Fibroblast of skin of right quadriceps (primary cell): ENCODE measurements around the gene HMX3.
A peak's percentile ranks its signal among the peaks of the same experiment; 100 is the strongest.

Experiments used
- DNase-seq: peaks from one replicate; pipeline ENCODE4 v3.0.0-alpha.2; 2013

Gene HMX3

DNA sequence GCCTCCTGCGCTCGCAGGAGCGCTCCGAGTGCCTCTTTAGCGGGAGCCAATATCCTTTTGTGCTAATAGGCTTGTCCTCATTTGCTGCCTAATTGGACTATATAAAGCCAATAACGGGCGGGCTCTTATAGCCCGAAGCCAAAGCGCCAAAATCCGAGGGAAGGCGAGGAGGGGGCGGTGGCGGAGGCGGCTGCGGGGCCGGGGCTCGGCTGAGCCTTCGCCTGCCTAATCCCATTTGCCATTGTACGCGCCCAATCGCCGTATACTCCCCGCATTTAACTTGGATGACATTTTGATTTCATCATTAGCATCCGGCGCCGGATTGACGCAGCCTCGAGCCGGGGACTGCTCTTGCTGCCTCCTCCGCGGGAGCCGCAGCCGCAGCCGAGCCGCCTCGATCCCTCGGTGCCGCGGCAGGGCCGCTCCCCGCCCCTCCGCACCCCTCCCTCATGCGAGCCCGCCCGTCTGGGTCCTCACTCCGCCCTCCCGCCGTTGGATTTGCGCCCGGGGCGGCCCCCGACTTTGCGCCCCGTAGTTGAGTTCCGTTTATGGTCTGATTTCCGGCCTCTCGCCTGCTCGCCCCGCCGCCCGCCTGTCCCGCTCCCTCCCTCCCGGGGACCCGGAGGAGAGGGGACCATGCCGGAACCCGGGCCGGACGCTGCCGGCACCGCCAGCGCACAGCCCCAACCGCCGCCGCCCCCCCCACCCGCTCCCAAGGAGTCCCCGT is at the start of gene HMX3:
Gene HMX3 (plus strand): TSS at position 556 of the 727 bp plus-strand sequence. CDS start 81 bp downstream, at position 637.
- no peak for DNase-seq

DNA sequence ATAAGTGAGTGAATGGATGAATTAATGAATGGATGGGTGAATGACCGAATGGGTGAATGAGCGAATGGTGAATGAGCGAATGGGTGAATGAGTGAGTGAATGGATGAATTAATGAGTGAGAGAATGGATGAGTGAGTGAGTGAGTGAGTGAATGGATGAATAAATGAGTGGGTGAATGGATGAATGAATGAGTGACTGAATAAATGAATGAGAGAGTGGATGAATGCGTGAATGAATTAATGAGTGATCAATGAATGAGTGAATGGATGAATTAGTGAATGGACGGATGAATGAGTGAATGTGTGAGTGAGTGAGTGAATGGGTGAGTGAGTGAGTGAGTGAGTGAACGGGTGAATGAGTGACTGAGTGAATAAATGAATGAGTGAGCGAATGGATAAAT is 49.5 kb upstream of the HMX3 start:
- no peak for DNase-seq

GRCh38 chr10:123087348-123087747 is 48.4 kb upstream of the HMX3 start:
- DNase-seq, result no peak

- no peak for DNase-seq
These were observed 48.0 kb upstream of the HMX3 start for GRCh38 chr10:123087786-123088185.

GRCh38 chr10:123092635-123093414 is 42.9 kb upstream of the HMX3 start:
- no peak for DNase-seq

GRCh38 chr10:123093489-123093888 is 42.3 kb upstream of the HMX3 start:
- no peak for DNase-seq

GRCh38 chr10:123096452-123096851 is 39.3 kb upstream of the HMX3 start:
- DNase-seq, result no peak

GRCh38 chr10:123097039-123097438 is 38.7 kb upstream of the HMX3 start:
- DNase-seq, result no peak

- DNase-seq, result no peak
These were observed 35.6 kb upstream of the HMX3 start for GRCh38 chr10:123100030-123100762.

GRCh38 chr10:123101872-123102271 is 33.9 kb upstream of the HMX3 start:
- DNase-seq, result no peak

GRCh38 chr10:123102673-123103072 is 33.1 kb upstream of the HMX3 start:
- no peak for DNase-seq

DNA sequence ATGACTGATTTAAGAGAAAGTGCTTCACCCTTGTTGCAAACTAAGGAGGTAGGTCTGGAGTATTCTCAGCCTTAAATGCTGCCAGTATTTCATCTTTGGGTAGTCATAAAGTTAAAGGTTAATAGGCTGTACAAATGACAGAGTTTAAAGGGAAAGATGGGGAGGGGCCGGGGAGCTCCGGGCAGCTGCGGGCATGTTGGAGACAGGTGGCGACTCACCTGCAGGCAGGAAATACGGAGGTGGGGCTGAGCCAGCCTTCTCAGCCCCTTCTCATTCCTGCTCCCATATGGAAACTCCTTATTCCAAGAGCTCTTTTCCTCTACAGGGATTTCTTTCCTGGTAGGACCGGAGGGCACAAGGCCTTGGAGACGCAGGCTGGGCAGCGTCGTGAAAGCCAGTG is 31.8 kb upstream of the HMX3 start:
- no peak for DNase-seq

- no peak for DNase-seq
These were observed 26.3 kb upstream of the HMX3 start for GRCh38 chr10:123109466-123109865.

- DNase-seq, result no peak
These were observed 17.9 kb upstream of the HMX3 start for GRCh38 chr10:123117644-123118417.

- no peak for DNase-seq
These were observed 16.7 kb upstream of the HMX3 start for GRCh38 chr10:123119081-123119480.

DNA sequence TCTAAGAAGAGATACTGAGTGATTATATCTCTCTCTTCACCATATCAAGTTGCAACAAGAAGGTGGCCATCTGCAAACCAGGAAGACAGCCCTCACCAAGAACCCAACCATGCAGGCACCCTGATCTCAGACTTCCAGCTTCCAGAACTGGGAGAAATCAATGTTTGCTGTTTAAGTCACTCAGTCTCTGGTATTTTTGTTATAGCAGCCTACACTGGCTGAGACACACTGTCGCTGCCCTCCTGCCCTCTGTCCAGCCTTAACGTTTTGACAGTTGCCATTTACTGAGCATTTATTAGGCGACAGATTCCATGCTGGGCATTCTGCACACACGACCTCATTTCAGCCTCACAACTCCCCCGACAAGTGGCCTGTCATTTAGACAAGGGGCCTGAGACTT is 9.5 kb upstream of the HMX3 start:
- DNase-seq, result no peak

GRCh38 chr10:123129618-123130271 is 6.0 kb upstream of the HMX3 start:
- no peak for DNase-seq

GRCh38 chr10:123132576-123133477 is 2.9 kb upstream of the HMX3 start:
- DNase-seq, result peak; percentile 73

DNA sequence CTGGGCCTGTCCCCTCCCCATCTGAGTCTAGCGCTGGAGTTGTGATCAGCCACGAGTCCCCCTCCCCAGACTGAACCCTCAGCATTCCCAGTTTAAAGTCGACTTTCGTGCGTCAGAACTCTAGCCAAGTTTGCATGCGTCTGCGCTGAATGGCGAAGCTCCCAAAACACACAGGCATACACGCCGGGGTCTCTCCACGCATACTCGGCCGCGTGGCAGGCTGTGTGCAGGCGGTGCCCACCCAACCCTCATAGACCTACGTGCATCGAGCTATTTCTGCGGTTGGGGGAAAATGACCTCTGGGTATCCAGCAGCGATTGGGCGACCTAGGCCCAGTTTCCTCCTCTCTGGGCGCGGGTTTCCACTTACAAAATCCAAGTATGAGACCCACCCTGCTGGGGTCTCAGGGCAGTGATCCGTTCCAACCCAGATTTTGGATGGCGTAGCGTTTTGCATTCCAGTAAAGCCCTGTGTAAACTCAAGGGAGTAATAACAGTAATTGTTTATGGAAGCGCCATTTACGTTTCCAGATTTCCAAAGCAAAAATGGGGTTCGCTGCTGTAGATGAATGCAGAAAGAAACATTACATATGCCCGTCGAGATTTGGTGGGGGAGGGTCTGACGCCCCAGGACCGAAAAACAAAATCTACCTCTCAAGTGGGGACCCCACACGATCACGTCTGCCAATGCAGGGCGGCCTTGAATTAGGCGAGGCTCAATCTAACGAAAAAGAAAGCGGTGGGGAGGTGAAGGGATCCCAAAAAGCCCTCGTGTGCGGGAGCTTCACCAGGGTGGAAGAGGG is 2.0 kb upstream of the HMX3 start:
- no peak for DNase-seq

DNA sequence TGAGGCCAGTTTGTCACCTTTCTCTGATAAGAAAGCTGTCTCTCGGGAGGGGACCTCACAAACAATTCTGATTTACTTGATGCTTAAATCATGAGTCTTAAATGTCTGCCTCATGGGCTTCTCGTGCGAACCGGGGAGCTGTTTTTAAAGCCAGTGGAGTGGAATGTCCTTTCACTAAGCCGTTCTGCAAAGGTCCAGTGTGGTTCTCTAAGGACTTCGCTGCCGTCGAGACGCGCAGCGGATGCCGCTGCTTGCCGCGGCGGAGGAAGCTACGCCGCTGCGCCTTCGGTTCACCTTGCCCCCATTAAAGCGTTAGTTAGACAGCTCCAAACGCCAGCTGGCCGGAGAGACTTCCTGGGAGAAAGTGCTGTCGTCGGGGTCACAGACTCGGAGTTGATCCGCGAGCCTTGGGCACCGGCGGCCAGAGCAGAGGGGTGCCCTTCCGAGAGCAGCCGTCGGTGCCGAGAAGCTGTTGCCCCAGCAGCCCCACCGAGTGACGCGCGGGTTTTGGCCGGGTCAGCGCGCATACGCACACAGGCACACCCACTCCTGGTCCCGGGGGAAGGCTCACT is 1.3 kb upstream of the HMX3 start:
- DNase-seq, result no peak
